Measurements from ENCODE around the gene KRT71.

- no peak for TF ChIP-seq CTCF (IDR thresholded peaks at IDR 0.05)
- no peak for TF ChIP-seq POLR2A (IDR thresholded peaks at IDR 0.05)
Measured at GRCh38 chr12:52535574-52535973, 17.4 kb downstream of the KRT71 start.
